ENCODE results near the gene SLC10A7.

- TF ChIP-seq CTCF (IDR thresholded peaks at IDR 0.05) (no peak), EP300 (IDR thresholded peaks at IDR 0.05) (no peak)
Observed at GRCh38 chr4:146299607-146300006, 222.1 kb downstream of the SLC10A7 start.
